T-helper 1 cell treated with Interleukin-12 subunit alpha and Interleukin-12 subunit beta and Interleukin-4 antibody, amounts not matched to agents 30 μg/mL and 1 μg/mL, for 36 hours (primary cell): ENCODE measurements around the gene SRP14.

Source experiments
- H3K27ac Mint-ChIP-seq: one replicate; pipeline ENCODE4 v1.8.0; 2021; ENCODE audit warnings: mild to moderate bottlenecking, mixed read lengths
- H3K27me3 Mint-ChIP-seq: one replicate; pipeline ENCODE4 v1.8.0; 2021; ENCODE audit warnings: low read depth, mixed read lengths
- H3K36me3 Mint-ChIP-seq: one replicate; pipeline ENCODE4 v1.8.0; 2021; ENCODE audit warnings: low read depth, mixed read lengths
- H3K4me1 Mint-ChIP-seq: one replicate; pipeline ENCODE4 v1.8.0; 2021; ENCODE audit warnings: low read depth, mixed read lengths
- H3K4me3 Mint-ChIP-seq: one replicate; pipeline ENCODE4 v1.8.0; 2021; ENCODE audit warnings: mild to moderate bottlenecking, moderate library complexity, mixed read lengths
- H3K9me3 Mint-ChIP-seq: one replicate; pipeline ENCODE4 v1.8.0; 2021; ENCODE audit warnings: mixed read lengths

SRP14 gene

DNA sequence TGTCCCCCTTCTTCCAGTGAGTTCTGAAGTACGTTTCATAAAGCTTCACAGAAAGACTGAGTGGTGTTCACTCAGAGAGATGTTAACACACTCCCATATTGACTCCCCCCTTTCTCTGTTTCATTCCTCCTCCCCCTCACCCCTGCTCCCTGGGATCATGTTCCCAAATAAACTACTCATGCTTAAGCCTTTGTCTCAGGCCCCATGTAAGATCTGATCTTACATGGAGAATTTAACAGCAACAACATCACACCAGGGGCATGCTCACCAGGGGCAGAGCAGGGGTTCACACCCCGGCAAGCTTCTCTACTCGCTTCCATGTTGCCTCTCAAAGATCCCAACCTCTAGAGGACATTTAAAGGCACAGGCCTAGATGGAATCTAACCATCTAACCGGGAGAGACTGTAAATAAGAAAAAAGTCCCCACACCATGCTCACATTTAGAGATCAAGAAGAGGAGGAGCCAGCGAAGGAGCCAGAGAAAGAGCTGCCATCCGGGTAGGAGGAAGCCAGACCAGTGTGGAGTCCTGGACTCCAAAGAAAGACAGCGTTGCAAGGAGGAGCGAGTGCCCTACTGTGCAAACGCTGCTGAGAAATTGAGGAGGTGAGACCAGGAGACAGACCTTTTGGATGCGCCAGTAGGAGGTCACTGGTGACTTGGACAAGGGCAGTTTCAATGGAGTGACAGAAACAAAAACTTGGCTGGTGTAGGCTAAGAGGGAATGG, 21.4 kb upstream of the SRP14 start:
- H3K27ac Mint-ChIP-seq: no peak overlapping the region
- H3K36me3 Mint-ChIP-seq: peaks cover 18% of the 10 kb centered on the region
- H3K27me3 Mint-ChIP-seq: no peaks in the 10 kb centered on the region
- H3K4me1 Mint-ChIP-seq: peaks cover 30% of the 10 kb centered on the region
- H3K9me3 Mint-ChIP-seq: no peaks in the 10 kb centered on the region
- H3K4me3 Mint-ChIP-seq: no peak overlapping the region

DNA sequence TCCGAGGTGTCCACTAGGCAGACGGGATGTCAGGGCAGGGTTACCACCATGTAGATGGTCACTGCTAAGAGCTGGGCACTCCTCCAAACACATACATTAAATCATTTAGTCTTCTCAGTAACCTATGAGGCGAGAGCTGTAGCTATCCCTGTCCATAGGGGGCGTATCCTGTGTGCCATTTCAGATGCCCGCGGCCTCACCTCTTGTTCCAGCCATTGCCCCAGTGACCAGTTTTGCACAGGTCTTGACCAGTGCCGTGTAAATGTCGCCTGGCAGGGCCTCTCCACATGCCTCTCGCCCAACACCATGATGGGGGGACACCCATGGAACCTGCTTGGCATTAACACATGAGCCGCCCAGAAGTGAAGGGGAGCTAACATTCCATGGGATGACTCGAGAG, 20.8 kb upstream of the SRP14 start:
- H3K36me3 Mint-ChIP-seq: peaks cover 19% of the 10 kb centered on the region
- no peak overlapping the region for H3K27ac Mint-ChIP-seq
- H3K4me1 Mint-ChIP-seq: peaks cover 31% of the 10 kb centered on the region
- H3K4me3 Mint-ChIP-seq: no peak overlapping the region
- H3K9me3 Mint-ChIP-seq: no peaks in the 10 kb centered on the region
- no peaks in the 10 kb centered on the region for H3K27me3 Mint-ChIP-seq

DNA sequence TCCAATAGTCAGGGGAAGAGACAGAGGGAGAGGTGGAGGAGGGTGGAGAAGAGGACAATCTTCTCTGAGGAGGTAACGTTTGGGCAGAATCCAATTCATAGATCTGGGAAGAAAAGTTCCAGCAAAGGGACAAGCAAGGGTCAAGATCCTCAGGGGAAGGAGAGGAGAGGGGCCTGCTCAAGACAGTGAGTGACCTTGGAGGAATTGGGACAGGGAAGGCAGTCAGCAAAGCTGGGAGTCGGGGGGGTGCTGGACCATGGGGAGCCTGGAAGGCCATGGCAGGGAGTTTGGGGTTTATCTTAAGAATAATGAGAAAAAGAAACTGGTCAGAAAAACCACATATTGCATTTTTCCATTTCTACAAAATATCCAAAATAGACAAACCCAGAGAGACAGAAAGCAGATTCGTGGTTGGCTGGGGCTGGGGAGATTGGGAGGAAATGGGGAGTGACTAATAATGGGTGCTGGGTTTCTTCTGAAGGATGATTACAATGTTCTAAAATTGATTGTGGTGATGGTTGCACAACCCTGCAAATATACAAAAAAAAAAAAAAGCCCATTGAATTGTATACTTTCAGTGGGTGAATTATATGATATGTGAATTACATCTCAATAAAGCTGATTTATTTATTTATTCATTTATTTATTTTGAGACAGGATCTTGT, 19.6 kb upstream of the SRP14 start:
- Mint-ChIP-seq H3K9me3 (no peaks in the 10 kb centered on the region), H3K4me1 (peaks cover 32% of the 10 kb centered on the region), H3K36me3 (peaks cover 20% of the 10 kb centered on the region), H3K4me3 (peak overlapping the region; percentile 2), H3K27me3 (peaks cover 2% of the 10 kb centered on the region), H3K27ac (no peak overlapping the region)

DNA sequence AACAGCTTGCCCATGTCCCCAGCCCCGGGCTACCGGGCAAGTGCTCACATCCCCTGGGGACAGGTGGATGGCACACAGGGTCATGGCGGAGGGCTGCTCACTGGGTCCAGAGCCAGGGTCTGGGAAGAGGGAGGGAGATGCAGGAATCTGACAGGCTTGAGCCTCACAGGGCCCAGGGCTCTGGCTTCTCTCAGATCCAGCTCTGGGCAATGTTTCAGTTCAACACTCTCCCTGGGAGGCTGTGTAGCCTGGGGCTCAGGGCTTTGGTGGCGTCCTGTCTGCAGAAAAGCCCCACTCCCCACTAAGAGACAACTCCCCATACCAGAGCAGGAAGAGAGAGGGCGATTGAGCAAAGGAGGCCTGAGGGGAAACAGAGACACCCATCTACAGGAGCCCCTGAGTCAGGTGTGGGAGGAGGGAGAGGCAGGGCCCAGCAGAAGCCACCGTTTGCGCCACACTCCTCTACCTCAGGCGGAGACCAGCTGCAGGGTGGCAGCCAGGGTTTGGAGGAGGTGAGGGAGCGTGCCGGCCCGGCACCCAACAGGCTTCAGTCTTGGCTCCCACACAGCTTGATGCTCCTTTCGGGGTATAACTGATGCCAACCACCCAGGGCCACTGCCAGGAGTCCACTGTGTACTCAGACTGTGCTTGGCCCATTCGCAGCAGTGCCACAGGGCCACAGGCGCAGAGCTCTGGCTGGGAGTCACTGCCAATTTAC, 16.8 kb upstream of the SRP14 start:
- Mint-ChIP-seq H3K4me3 (no peak overlapping the region), H3K9me3 (no peaks in the 10 kb centered on the region)

DNA sequence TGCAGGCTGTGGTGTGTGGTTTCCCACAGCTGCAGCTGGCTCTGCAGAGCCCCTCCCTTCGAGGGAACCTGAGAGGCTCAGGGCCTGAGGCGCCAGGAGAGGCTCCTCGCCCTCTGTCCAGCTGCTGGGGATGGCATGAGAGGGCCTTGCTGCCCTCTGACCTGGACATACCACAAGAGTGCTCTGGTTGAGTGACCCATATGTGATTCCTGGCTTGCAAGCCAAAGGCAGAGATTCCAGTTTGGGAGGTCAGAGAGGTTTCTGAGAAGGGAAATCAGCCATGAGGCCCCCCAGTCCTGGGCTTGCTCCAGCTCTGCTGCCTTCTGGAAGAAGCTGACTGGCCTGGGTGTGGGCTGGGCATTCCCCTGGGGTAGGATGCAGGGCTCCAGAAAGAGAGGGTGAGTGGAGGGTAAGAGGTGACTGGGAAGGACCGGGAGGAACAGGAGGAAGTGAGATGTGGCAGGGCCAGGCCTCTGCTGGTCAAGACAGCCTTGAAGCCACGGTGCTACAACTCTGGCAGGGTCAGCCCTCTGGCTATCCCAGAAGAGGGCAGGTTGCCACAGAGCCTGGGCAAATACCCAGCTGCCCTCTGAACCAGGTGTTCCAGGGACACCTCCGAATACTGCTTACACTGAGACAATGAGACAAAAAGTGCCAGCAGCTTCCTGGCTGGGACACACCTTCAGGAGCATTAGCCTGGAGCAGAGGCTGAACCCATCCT, 16.0 kb upstream of the SRP14 start:
- Mint-ChIP-seq H3K4me1 (peaks cover 53% of the 10 kb centered on the region), H3K4me3 (peak overlapping the region; percentile 56), H3K27me3 (peaks cover 4% of the 10 kb centered on the region), H3K36me3 (peaks cover 19% of the 10 kb centered on the region), H3K9me3 (no peaks in the 10 kb centered on the region), H3K27ac (peak overlapping the region; percentile 64)

More for the DNA sequence above, 16.8 kb upstream of the SRP14 start:
- H3K36me3 Mint-ChIP-seq: peaks cover 19% of the 10 kb centered on the region
- H3K27ac Mint-ChIP-seq: no peak overlapping the region
- peaks cover 4% of the 10 kb centered on the region for H3K27me3 Mint-ChIP-seq
- peaks cover 50% of the 10 kb centered on the region for H3K4me1 Mint-ChIP-seq

DNA sequence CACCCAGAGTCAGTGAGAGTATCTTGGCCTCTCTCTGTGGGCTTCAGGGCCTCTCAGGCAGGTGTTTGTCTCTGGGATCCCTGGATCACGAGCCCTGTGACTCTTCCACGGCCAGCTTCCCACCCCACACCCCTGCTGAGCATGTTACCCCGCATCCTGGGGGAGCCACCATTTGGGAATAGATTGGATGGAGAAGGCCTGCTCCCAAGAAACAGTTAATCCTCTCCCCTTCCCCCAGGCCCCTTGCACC, 15.5 kb upstream of the SRP14 start:
- Mint-ChIP-seq H3K27me3 (peaks cover 4% of the 10 kb centered on the region), H3K4me3 (peak overlapping the region; percentile 56), H3K36me3 (peaks cover 23% of the 10 kb centered on the region), H3K9me3 (no peaks in the 10 kb centered on the region), H3K27ac (peak overlapping the region; percentile 64), H3K4me1 (peaks cover 58% of the 10 kb centered on the region)

DNA sequence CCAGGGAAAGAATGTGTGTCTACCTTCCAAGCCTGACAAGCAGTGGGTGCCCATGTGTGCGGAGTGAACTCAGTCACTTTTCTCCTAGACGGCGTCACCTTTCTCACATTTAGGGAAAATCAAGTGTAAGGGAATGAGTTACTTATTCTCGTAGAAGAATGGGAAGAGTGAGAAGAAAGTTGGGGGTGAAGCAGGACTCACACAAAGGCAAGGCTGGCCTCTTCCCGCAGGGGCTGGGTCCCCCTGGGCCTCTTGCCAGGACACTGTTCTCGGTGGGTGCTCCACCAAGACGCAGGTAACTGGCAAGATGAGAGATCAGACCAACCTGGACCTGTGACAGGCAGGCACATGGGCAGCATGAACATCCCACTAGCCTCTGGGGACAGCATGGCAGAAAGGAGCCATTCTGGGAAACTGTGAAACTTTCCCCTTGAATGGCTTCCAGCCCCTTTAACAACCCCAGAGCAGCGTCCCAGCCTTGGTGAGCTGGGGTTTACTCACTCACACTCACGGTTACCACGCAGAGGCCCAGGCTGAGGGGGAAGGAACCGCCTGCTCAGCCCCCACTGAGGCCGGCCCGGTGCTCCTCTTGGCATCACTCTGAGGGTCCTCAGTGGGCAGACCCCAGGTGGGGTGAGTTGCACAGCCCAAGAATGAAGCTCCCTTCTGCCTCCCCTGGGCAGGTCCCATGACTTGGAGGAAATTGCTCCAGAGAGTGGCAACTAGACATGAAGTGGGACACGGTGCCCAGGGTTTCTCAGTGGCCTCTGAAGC, 15.0 kb upstream of the SRP14 start:
- Mint-ChIP-seq H3K9me3 (no peaks in the 10 kb centered on the region), H3K27ac (peak overlapping the region; percentile 64), H3K4me3 (no peak overlapping the region), H3K36me3 (peaks cover 28% of the 10 kb centered on the region), H3K4me1 (peaks cover 63% of the 10 kb centered on the region), H3K27me3 (peaks cover 4% of the 10 kb centered on the region)

DNA sequence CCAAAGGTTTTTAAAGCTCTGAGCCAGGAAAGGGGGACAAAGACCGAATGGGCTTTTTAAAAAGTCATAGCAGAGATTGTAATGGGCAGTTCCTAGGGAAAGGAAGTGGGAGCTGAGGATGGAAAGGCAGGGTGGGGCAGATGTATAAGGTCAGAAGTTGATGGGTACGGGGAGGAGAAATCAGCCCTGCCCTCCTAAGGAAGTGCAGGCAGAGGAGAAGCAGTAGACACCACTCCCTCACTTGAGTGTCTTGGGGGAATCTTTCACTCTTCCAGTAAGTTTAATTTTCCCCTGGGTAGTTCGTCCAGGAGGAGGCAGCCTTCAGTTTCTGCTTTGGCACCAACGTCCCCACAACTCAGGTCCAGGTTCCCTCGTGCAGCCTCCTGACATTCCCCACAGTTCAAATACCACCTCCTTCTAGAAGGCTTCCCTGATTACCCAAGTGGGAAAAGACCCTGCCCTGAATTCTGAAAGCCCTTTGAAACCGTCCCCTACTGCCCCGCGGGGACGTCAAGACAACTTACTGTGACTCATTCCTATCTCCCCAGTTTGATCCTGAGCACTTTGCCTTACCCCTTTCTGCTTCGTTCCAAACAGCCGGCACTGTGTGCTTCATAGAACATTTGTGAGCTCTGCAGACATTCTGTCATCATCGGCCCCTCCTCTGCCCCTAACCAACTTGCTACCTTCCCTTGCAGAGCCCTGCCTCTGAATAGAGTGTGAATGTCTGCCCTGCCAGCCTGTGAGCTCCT, 14.3 kb upstream of the SRP14 start:
- peaks cover 64% of the 10 kb centered on the region for H3K4me1 Mint-ChIP-seq
- peak overlapping the region; percentile 11 for H3K4me3 Mint-ChIP-seq
- no peak overlapping the region for H3K27ac Mint-ChIP-seq
- peaks cover 4% of the 10 kb centered on the region for H3K27me3 Mint-ChIP-seq
- no peaks in the 10 kb centered on the region for H3K9me3 Mint-ChIP-seq
- peaks cover 24% of the 10 kb centered on the region for H3K36me3 Mint-ChIP-seq

DNA sequence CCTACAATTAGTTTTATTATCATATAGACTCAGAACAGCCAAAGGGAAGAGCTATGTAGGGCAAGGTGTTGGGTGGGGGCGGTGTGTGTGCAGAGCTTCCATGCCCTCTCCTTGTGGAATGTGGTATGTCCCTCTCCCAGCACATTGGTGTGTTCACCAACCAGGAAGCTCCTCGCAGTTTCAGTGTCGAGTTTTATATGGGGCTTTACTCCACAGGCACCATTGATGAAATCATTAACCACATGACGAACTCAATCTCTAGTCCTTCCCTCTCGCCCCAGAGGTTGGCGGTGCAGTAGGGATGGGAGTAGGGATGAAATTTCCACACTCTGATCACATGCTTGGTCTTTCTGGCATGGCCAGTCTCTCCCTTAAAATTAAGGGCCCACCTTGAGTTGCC, 13.6 kb upstream of the SRP14 start:
- H3K27ac Mint-ChIP-seq: no peak overlapping the region
- H3K36me3 Mint-ChIP-seq: peaks cover 23% of the 10 kb centered on the region
- no peaks in the 10 kb centered on the region for H3K9me3 Mint-ChIP-seq
- H3K4me1 Mint-ChIP-seq: peaks cover 66% of the 10 kb centered on the region
- H3K4me3 Mint-ChIP-seq: no peak overlapping the region
- peaks cover 4% of the 10 kb centered on the region for H3K27me3 Mint-ChIP-seq

DNA sequence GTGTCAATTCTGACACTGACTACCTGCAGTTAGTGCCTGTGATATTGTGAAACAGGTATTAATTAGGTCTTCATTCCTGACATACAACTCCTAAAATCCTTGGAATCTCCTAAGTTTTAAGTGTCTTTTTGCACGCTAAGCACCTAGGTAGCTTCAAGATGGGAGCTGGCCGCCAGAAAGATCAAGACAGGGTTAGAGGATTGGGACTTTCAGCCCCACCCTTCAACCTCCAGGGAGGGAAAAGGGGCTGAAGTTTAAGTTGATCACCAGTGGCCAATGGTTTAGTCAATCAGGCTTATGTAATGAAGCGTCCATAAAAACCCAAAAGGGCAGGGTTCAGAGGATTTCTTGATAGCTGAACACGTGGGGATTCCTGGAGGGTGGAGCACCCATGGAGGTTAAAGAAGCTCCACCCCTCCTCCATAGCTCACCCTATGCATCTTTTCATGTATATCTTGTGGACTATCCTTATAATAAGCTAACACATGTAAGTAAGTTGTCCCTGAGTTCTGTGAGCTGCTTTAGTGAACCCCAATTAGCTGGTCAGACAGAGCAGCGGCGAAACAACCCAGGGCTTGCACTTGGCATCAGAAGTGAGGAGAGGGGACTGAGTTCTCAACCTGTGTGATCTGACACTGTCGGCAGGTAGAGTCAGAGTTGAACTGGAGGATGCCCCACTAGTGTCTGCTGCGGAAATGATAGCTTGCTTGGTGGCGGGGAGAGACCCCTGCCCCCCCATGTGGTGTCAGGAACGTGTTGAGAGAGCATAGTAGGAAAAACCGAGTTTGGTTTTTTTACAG, 12.8 kb upstream of the SRP14 start:
- no peak overlapping the region for H3K27ac Mint-ChIP-seq
- H3K4me1 Mint-ChIP-seq: peaks cover 71% of the 10 kb centered on the region

DNA sequence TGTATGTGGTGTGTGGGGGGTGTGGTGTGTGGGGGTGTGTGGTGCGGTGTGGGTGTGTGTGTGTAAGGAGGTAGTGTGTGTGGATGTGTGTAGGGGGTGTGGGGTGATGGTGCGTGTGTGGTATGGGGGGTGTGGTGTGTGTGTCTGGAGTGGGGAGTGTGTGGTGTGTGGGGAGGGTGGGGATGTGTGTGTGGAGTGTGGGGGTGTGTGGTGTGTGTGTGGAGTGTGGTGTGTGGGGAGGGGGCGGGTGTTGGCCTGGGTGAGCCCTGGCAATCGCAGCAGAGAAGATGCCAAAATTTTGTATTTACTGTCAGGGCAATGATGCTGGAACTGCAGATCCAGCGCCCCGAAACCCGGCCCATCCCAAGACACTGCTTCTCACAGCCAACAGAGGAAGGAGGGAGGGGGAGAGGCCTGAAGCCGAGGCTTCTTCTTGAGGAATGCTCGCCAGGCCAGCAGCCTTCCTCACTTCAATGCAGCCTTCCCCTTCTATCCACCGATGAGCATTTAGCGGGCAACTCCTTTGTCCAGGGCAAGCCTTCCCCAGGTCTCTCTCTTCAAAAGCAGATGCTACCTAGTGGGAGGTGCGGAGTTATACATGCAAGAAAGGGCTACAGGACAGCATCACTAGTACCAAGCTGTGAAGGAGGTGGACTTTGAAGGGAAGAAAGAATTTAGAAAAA, 11.9 kb upstream of the SRP14 start:
- Mint-ChIP-seq H3K4me3 (no peak overlapping the region), H3K4me1 (peaks cover 75% of the 10 kb centered on the region), H3K9me3 (no peaks in the 10 kb centered on the region), H3K27me3 (peaks cover 4% of the 10 kb centered on the region), H3K36me3 (peaks cover 24% of the 10 kb centered on the region), H3K27ac (no peak overlapping the region)

More for the DNA sequence above, 12.8 kb upstream of the SRP14 start:
- peaks cover 4% of the 10 kb centered on the region for H3K27me3 Mint-ChIP-seq
- H3K9me3 Mint-ChIP-seq: no peaks in the 10 kb centered on the region
- no peak overlapping the region for H3K4me3 Mint-ChIP-seq
- peaks cover 23% of the 10 kb centered on the region for H3K36me3 Mint-ChIP-seq

DNA sequence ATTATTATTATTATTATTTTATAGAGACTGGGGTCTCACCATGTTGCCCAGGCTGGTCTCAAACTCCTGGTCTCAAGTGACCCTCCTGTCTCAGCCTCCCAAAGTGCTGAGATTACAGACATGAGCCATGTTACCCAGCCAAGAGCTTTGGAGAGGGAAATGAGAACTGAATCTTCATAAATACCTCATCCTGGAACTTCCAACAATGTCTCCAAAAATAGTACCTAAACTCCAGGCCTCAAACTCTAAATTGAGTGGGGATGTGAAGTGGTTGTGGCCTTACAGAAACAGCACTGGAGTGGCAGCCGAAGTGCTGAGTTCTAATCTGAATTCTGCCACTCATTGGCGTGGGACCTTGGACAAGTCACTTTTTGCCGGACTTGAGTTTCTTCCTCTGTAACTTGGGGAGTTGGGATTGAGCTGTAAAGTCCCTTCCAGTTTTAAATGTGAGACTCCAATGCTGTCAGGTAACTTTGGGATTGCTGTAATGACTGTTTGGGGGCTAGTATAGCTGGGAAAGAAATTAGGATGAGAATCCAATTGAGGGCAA, 10.0 kb upstream of the SRP14 start:
- Mint-ChIP-seq H3K4me1 (peaks cover 67% of the 10 kb centered on the region), H3K27ac (peak overlapping the region; percentile 43), H3K4me3 (no peak overlapping the region), H3K27me3 (peaks cover 4% of the 10 kb centered on the region), H3K9me3 (no peaks in the 10 kb centered on the region), H3K36me3 (peaks cover 20% of the 10 kb centered on the region)
